Measurements from ENCODE around the gene SYT6.

The SYT6 gene

DNA sequence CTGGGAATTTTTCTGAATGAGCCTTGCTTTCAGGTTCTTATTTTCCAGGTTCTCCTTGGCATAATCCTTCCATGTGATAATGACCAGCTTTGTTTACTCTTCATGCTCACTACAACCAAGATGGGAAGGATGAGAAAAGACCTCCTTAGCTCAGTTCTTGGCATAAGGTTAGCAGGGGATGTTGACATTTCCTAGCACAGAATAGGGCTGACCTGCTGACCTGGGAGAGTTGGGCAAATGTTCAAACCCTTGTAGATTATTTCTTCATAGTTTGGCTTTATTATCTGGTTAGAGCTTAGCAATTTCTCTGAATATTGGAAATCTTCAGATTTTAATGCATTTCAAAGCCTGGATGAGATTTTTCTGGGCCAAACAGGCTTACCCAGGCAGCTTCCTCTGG lies 23.6 kb upstream of the SYT6 start:
- Histone ChIP-seq H3K4me3 (ENCODE audit: low read length) (no peak overlapping the region), H3K27ac (ENCODE audit: low read length) (no peak overlapping the region), H3K36me3 (ENCODE audit: control insufficient read depth, low read depth, low read length) (no peaks in the 10 kb centered on the region), H3K9ac (ENCODE audit: low read length) (no peak overlapping the region), H3K4me1 (ENCODE audit: control insufficient read depth, low read depth, low read length) (no peaks in the 10 kb centered on the region), H3K27me3 (ENCODE audit: control insufficient read depth, insufficient read depth, low read length) (no peaks in the 10 kb centered on the region), H3K9me3 (ENCODE audit: control insufficient read depth, low read depth, low read length) (no peaks in the 10 kb centered on the region)

DNA sequence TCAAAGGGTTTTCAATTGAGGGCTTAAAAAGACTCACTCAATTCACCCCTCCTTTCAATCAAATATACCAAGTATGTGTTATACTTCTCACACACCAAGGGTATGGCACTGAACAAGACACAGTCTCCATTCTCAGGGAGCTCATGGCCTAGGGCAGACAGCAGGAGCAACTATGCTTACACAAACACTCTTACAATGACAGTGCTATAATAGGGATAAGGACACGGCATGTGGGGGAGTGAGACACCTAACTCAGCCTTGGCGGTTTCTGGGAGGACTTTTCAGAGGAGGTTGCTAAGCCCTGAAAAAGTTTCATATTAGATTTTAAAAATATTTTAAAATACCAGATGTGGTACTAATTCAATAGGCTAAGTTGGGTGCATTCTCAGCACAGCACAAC lies 22.7 kb upstream of the SYT6 start:
- Histone ChIP-seq H3K9ac (ENCODE audit: low read length) (no peak overlapping the region), H3K4me3 (ENCODE audit: low read length) (no peak overlapping the region), H3K9me3 (ENCODE audit: control insufficient read depth, low read depth, low read length) (no peaks in the 10 kb centered on the region), H3K27ac (ENCODE audit: low read length) (no peak overlapping the region), H3K4me1 (ENCODE audit: control insufficient read depth, low read depth, low read length) (no peaks in the 10 kb centered on the region), H3K36me3 (ENCODE audit: control insufficient read depth, low read depth, low read length) (no peaks in the 10 kb centered on the region), H3K27me3 (ENCODE audit: control insufficient read depth, insufficient read depth, low read length) (no peaks in the 10 kb centered on the region)

DNA sequence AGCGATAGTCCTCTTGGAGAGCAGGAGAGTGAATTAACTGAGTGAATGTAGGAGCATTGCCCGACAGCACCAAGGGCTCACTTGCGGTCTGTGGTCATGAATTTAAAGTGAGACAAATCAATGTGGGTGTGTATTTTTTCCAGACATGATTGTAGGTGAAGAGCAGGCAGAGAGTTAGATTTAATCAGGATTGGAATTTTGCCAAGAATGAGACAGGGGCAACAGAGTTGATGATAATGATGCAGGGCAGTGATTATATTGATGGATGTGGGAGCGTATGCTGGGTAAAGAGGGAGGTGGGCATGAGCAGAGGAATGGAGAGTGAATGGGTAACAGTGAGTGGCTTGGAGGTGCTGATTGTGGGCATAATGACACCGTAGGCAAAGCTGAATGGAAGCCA lies 20.0 kb upstream of the SYT6 start:
- Histone ChIP-seq H3K9ac (ENCODE audit: low read length) (no peak overlapping the region), H3K27ac (ENCODE audit: low read length) (no peak overlapping the region), H3K27me3 (ENCODE audit: control insufficient read depth, insufficient read depth, low read length) (no peaks in the 10 kb centered on the region), H3K4me1 (ENCODE audit: control insufficient read depth, low read depth, low read length) (no peaks in the 10 kb centered on the region), H3K4me3 (ENCODE audit: low read length) (no peak overlapping the region), H3K9me3 (ENCODE audit: control insufficient read depth, low read depth, low read length) (no peaks in the 10 kb centered on the region), H3K36me3 (ENCODE audit: control insufficient read depth, low read depth, low read length) (no peaks in the 10 kb centered on the region)

DNA sequence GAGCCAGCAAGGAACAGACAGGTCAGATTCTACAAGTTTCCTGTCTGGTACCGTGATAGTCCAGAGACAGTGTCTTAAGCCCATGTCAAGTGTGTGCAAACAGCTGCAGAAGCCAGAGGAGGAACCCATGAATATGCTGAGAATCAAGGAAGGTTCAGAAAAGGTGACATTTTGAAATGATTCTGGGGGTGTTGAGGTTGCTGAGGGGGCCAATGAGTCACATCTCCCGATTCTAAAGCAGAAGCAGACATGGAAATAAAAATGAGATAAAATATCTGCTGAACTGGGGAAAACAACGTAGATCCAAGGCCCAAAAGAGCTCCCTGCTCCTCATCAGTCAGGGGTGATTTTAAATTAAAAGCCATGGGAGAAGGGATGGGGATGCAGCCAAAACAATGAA lies 15.8 kb upstream of the SYT6 start:
- no peak overlapping the region for H3K27ac ChIP-seq (ENCODE audit: low read length)
- H3K27me3 ChIP-seq (ENCODE audit: control insufficient read depth, insufficient read depth, low read length): no peaks in the 10 kb centered on the region
- H3K4me3 ChIP-seq (ENCODE audit: low read length): no peak overlapping the region
- no peaks in the 10 kb centered on the region for H3K36me3 ChIP-seq (ENCODE audit: control insufficient read depth, low read depth, low read length)
- no peaks in the 10 kb centered on the region for H3K4me1 ChIP-seq (ENCODE audit: control insufficient read depth, low read depth, low read length)
- no peaks in the 10 kb centered on the region for H3K9me3 ChIP-seq (ENCODE audit: control insufficient read depth, low read depth, low read length)
- no peak overlapping the region for H3K9ac ChIP-seq (ENCODE audit: low read length)

DNA sequence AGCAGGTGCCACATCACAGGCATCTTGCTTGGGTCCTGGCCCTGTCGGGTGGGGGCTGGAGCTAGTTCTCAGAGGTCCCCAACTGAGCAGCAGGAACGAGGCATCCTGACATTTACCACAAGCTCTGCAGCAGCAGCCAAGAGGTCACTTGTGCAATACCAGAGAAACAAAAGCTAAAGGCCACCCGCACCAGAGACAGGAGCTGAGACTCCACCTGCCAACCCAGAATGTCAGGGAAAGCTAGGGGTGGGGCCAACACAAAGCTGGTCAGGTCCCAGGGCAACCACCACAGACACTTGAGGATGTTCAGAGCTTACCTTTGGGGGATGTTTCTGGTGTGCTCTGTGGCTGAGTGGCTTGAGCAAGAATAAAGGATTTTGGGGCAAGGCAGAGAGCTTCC lies 13.6 kb upstream of the SYT6 start:
- Histone ChIP-seq H3K36me3 (ENCODE audit: control insufficient read depth, low read depth, low read length) (no peaks in the 10 kb centered on the region), H3K4me1 (ENCODE audit: control insufficient read depth, low read depth, low read length) (no peaks in the 10 kb centered on the region), H3K27me3 (ENCODE audit: control insufficient read depth, insufficient read depth, low read length) (no peaks in the 10 kb centered on the region), H3K27ac (ENCODE audit: low read length) (no peak overlapping the region), H3K9me3 (ENCODE audit: control insufficient read depth, low read depth, low read length) (no peaks in the 10 kb centered on the region), H3K4me3 (ENCODE audit: low read length) (no peak overlapping the region), H3K9ac (ENCODE audit: low read length) (no peak overlapping the region)

DNA sequence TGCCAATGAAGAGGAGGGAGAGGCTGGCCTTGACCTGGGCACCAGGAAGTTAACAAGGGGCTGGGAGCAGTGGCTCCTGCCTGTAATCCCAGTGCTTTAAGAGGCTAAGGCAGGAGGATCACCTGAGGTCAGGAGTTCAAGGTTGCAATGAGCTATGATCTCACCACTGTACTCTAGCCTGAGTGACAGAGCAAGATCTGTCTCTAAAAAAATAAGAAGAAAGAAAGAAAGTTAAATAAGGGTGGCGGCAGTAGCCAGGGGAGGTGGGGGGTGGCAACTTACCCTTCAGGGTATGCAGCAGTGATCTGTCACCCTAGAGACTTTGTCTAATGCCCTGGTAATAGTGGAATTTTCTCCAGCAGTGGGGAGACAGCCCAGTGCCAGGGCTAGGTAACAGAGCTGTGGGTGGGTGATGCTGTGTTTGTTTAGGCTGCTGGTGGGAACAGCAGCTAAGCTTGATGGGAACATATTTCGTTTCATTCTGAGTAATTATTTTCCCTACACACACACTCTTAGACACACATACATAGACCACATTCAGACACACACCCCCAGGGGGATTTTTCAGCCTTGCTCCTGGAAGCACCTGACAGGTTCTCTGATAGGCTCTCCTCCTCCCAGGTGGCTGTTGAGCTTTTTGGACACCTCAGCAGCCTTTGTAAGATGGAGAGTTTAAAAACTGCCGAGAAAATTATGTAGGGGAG lies 11.3 kb upstream of the SYT6 start:
- Histone ChIP-seq H3K9ac (ENCODE audit: low read length) (no peak overlapping the region), H3K36me3 (ENCODE audit: control insufficient read depth, low read depth, low read length) (no peaks in the 10 kb centered on the region), H3K27me3 (ENCODE audit: control insufficient read depth, insufficient read depth, low read length) (no peaks in the 10 kb centered on the region), H3K9me3 (ENCODE audit: control insufficient read depth, low read depth, low read length) (no peaks in the 10 kb centered on the region), H3K27ac (ENCODE audit: low read length) (no peak overlapping the region), H3K4me1 (ENCODE audit: control insufficient read depth, low read depth, low read length) (no peaks in the 10 kb centered on the region), H3K4me3 (ENCODE audit: low read length) (no peak overlapping the region)

DNA sequence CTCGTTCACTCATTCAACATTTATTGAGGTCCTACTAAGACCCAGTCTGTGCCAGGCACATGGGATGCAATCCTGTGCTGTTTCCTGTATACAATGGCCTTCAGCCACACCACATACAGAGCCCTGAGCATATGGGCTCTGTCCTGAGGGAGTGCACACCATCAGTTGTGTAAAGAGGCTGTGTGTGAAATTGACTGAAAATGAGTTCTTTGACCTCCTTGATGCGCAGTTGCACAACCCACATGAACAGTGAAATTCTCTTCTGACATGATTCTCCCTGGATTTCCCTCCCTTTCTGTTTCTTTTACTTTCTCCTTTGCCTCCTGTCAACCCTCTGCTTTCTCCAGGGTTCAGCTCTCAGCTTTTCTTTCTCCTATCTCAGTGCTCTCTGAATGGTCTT lies 6.3 kb upstream of the SYT6 start:
- no peaks in the 10 kb centered on the region for H3K4me1 ChIP-seq (ENCODE audit: control insufficient read depth, low read depth, low read length)
- H3K4me3 ChIP-seq (ENCODE audit: low read length): no peak overlapping the region
- H3K9ac ChIP-seq (ENCODE audit: low read length): no peak overlapping the region
- H3K27me3 ChIP-seq (ENCODE audit: control insufficient read depth, insufficient read depth, low read length): peaks cover 7% of the 10 kb centered on the region
- no peaks in the 10 kb centered on the region for H3K9me3 ChIP-seq (ENCODE audit: control insufficient read depth, low read depth, low read length)
- H3K27ac ChIP-seq (ENCODE audit: low read length): no peak overlapping the region
- no peaks in the 10 kb centered on the region for H3K36me3 ChIP-seq (ENCODE audit: control insufficient read depth, low read depth, low read length)

DNA sequence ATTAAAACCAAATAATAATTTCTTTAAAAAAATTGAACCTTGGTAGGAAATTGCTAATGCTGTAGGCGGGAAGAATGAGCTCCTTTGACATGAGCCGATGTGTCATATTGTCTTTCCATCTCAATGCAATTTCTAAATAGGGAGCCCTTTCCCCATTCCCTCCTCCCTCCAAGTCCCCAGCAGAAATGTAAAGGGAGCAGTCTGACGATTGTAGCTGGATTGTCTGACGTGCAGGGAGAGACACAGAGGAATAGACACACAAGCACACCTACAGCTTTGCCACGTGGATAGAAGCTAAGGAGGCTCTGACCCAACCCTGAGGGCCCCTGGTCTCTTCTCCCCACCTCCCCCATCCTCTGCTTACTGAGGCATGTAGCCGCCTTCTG lies 3.6 kb upstream of the SYT6 start:
- peaks cover 28% of the 10 kb centered on the region for H3K27me3 ChIP-seq (ENCODE audit: control insufficient read depth, insufficient read depth, low read length)
- H3K27ac ChIP-seq (ENCODE audit: low read length): no peak overlapping the region
- no peak overlapping the region for H3K4me3 ChIP-seq (ENCODE audit: low read length)
- H3K9ac ChIP-seq (ENCODE audit: low read length): no peak overlapping the region
- no peaks in the 10 kb centered on the region for H3K4me1 ChIP-seq (ENCODE audit: control insufficient read depth, low read depth, low read length)
- no peaks in the 10 kb centered on the region for H3K36me3 ChIP-seq (ENCODE audit: control insufficient read depth, low read depth, low read length)
- no peaks in the 10 kb centered on the region for H3K9me3 ChIP-seq (ENCODE audit: control insufficient read depth, low read depth, low read length)

DNA sequence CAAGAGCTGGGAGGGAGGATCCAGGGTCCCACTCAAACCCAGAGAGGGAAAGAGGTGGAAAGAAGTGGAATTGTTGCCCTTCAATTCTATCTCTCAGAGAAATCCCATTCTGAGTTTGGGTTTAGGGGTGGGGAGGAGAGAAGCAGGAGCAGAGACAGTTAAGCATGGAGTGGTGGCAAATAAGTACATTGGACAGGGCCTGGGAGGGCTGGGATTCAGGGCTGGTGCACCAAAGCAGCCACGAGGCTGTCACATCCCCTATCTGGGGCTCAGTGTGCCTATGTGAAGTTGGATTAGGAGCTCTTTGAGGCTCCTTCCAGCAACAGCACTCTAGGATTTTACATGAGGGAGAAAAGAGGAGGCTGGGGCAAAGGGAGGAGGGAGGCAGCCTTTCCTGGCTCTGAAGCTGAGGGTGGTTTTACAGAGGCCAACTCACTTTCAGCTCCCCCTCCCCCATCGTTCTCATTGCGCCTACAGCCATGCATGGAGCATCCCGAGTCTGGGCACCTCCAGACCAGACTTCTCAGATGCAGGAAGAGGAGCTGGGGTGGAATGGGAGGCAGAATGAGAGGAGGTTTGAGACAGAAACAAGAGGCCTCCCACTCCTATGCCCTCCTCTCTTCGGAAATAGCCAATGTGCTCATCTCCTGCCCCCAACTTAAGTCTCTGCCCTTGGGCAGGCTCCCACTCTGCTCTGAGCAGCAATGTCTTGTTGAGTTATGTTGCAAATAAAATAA lies 3.0 kb upstream of the SYT6 start:
- peaks cover 28% of the 10 kb centered on the region for H3K27me3 ChIP-seq (ENCODE audit: control insufficient read depth, insufficient read depth, low read length)
- no peaks in the 10 kb centered on the region for H3K36me3 ChIP-seq (ENCODE audit: control insufficient read depth, low read depth, low read length)

DNA sequence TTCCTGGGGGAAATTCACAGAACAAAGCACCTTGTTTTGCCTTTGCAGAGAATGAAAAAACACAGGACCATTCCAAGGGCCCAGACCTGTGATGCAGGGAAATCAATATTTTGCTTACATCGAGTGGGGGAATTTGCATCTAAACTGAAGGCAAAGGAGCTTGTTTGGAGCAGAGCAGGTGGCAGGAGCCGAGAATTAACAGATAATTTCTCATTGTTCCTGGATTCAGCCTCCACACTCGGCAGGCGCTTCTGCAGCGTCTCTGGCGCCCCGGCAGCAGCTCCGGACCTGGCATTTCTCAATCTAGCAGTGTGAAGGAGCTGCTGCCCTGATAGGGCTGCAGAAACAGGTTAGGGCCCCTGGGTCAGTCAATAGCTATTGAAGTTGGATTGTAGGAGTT lies 2.0 kb upstream of the SYT6 start:
- no peak overlapping the region for H3K9ac ChIP-seq (ENCODE audit: low read length)
- no peak overlapping the region for H3K4me3 ChIP-seq (ENCODE audit: low read length)
- peaks cover 28% of the 10 kb centered on the region for H3K27me3 ChIP-seq (ENCODE audit: control insufficient read depth, insufficient read depth, low read length)
- no peaks in the 10 kb centered on the region for H3K9me3 ChIP-seq (ENCODE audit: control insufficient read depth, low read depth, low read length)
- no peaks in the 10 kb centered on the region for H3K36me3 ChIP-seq (ENCODE audit: control insufficient read depth, low read depth, low read length)
- no peak overlapping the region for H3K27ac ChIP-seq (ENCODE audit: low read length)
- peaks cover 9% of the 10 kb centered on the region for H3K4me1 ChIP-seq (ENCODE audit: control insufficient read depth, low read depth, low read length)

More for the DNA sequence above, 3.0 kb upstream of the SYT6 start:
- H3K4me3 ChIP-seq (ENCODE audit: low read length): no peak overlapping the region
- no peaks in the 10 kb centered on the region for H3K9me3 ChIP-seq (ENCODE audit: control insufficient read depth, low read depth, low read length)
- H3K4me1 ChIP-seq (ENCODE audit: control insufficient read depth, low read depth, low read length): no peaks in the 10 kb centered on the region
- no peak overlapping the region for H3K9ac ChIP-seq (ENCODE audit: low read length)
- no peak overlapping the region for H3K27ac ChIP-seq (ENCODE audit: low read length)

DNA sequence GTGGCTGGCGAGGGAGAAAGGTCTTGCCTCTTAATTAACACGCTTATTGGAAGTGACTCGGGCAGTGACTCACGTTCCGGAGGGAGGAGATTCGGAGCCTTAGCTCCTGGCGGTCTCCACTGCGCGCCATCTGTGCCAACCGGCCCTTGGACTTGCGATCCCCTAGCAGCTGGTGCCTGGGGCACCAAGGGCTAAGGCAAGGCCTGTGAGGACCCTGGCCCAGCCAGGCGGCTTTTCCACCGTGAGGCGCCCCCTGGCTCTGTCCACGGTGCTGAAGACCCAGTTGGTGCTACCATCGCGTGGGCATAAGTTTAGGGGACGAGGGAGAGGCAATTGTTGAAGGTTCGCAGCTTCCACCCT lies 1.3 kb upstream of the SYT6 start:
- Histone ChIP-seq H3K27me3 (ENCODE audit: control insufficient read depth, insufficient read depth, low read length) (peaks cover 28% of the 10 kb centered on the region), H3K27ac (ENCODE audit: low read length) (no peak overlapping the region), H3K9me3 (ENCODE audit: control insufficient read depth, low read depth, low read length) (no peaks in the 10 kb centered on the region), H3K4me1 (ENCODE audit: control insufficient read depth, low read depth, low read length) (peaks cover 13% of the 10 kb centered on the region), H3K4me3 (ENCODE audit: low read length) (no peak overlapping the region), H3K9ac (ENCODE audit: low read length) (no peak overlapping the region), H3K36me3 (ENCODE audit: control insufficient read depth, low read depth, low read length) (no peaks in the 10 kb centered on the region)

All from iPS-18a (cell line).